ENCODE data around the gene C17orf114.

The C17orf114 gene

GRCh38 chr17:4839965-4840892, 38.1 kb upstream of the C17orf114 start:
- no peaks in the 10 kb centered on the region for H3K9me3 ChIP-seq (ENCODE audit: control insufficient read depth in 4 of 4, low read length in 3 of 4)
- no peak overlapping the region for H3K4me3 ChIP-seq (ENCODE audit: low read depth in 1 of 3, low read length in 3 of 3)
- 90% methylated on average over 8 of the region's 8 CpGs for WGBS
- peaks cover 6 to 21% (median 11%) of the 10 kb centered on the region in 4 donors for H3K4me1 ChIP-seq (ENCODE audit: control insufficient read depth in 4 of 4, insufficient read depth in 4 of 4, low read length in 3 of 4)
- no peak for TF ChIP-seq TAF1 (conservative IDR thresholded peaks at IDR 0.05)
- TF ChIP-seq YY1 (IDR thresholded peaks at IDR 0.05) = no peak
- TF ChIP-seq RAD21 (IDR thresholded peaks at IDR 0.05) = no peak
- TF ChIP-seq ATF3 (IDR thresholded peaks at IDR 0.05) = no peak
- no peak for TF ChIP-seq EGR1 (IDR thresholded peaks at IDR 0.05; ENCODE audit: low read depth in 2 of 2)
- TF ChIP-seq HNF4A (conservative IDR thresholded peaks at IDR 0.05) = no peak
- TF ChIP-seq HNF4G (IDR thresholded peaks at IDR 0.05) = no peak
- TF ChIP-seq CTCF (IDR thresholded peaks at IDR 0.05; ENCODE audit: low read depth, low read length, missing input control) = no peak
- TF ChIP-seq ZBTB33 (IDR thresholded peaks at IDR 0.05) = no peak
- no peak for TF ChIP-seq JUND (IDR thresholded peaks at IDR 0.05)
- TF ChIP-seq NR2F2 (IDR thresholded peaks at IDR 0.05) = no peak
- no peak for TF ChIP-seq GABPA (IDR thresholded peaks at IDR 0.05 in 1 of 2, conservative IDR thresholded peaks at IDR 0.05 in 1 of 2)
- no peak overlapping the region for H3K9ac ChIP-seq (ENCODE audit: low read depth in 1 of 2, low read length in 2 of 2)
- no peaks in the 10 kb centered on the region for H3K36me3 ChIP-seq (ENCODE audit: control insufficient read depth in 4 of 4, insufficient read depth in 3 of 4, low read depth in 1 of 4, low read length in 3 of 4)
- no peak for DNase-seq (ENCODE audit: low spot score)
- no peaks in the 10 kb centered on the region for H3K27me3 ChIP-seq (ENCODE audit: control insufficient read depth in 4 of 4, insufficient read depth in 4 of 4, low read length in 3 of 4)
- no peak overlapping the region for H3K27ac ChIP-seq (ENCODE audit: low read depth in 1 of 2, low read length in 2 of 2)

- H3K27me3 ChIP-seq (ENCODE audit: control insufficient read depth in 4 of 4, insufficient read depth in 4 of 4, low read length in 3 of 4) = no peaks in the 10 kb centered on the region
- DNase-seq (ENCODE audit: low spot score) = no peak
- no peak overlapping the region for H3K9ac ChIP-seq (ENCODE audit: low read depth in 1 of 2, low read length in 2 of 2)
- H3K36me3 ChIP-seq (ENCODE audit: control insufficient read depth in 4 of 4, insufficient read depth in 3 of 4, low read depth in 1 of 4, low read length in 3 of 4) = no peaks in the 10 kb centered on the region
- peaks cover 9 to 31% (median 21%) of the 10 kb centered on the region in 4 donors for H3K4me1 ChIP-seq (ENCODE audit: control insufficient read depth in 4 of 4, insufficient read depth in 4 of 4, low read length in 3 of 4)
- no peaks in the 10 kb centered on the region for H3K9me3 ChIP-seq (ENCODE audit: control insufficient read depth in 4 of 4, low read length in 3 of 4)
- H3K4me3 ChIP-seq (ENCODE audit: low read depth in 1 of 3, low read length in 3 of 3) = no peak overlapping the region
- H3K27ac ChIP-seq (ENCODE audit: low read depth in 1 of 2, low read length in 2 of 2) = no peak overlapping the region
- WGBS = 92% methylated on average over 8 of the region's 8 CpGs
- TF ChIP-seq RXRA (IDR thresholded peaks at IDR 0.05) = no peak
- TF ChIP-seq MAX (IDR thresholded peaks at IDR 0.05) = no peak
- TF ChIP-seq JUND (IDR thresholded peaks at IDR 0.05) = no peak
- TF ChIP-seq ATF3 (IDR thresholded peaks at IDR 0.05) = no peak
- TF ChIP-seq FOXA2 (IDR thresholded peaks at IDR 0.05) = no peak
- TF ChIP-seq GABPA (IDR thresholded peaks at IDR 0.05 in 1 of 2, conservative IDR thresholded peaks at IDR 0.05 in 1 of 2) = no peak
- TF ChIP-seq ZBTB33 (IDR thresholded peaks at IDR 0.05) = no peak
- no peak for TF ChIP-seq HNF4A (conservative IDR thresholded peaks at IDR 0.05)
- TF ChIP-seq SP1 (IDR thresholded peaks at IDR 0.05) = no peak
- TF ChIP-seq YY1 (IDR thresholded peaks at IDR 0.05) = no peak
- no peak for TF ChIP-seq REST (IDR thresholded peaks at IDR 0.05)
- TF ChIP-seq EGR1 (IDR thresholded peaks at IDR 0.05; ENCODE audit: low read depth in 2 of 2) = no peak
- TF ChIP-seq NR2F2 (IDR thresholded peaks at IDR 0.05) = no peak
- no peak for TF ChIP-seq FOXA1 (IDR thresholded peaks at IDR 0.05)
- no peak for TF ChIP-seq HNF4G (IDR thresholded peaks at IDR 0.05)
Observed at GRCh38 chr17:4839221-4839620, 37.1 kb upstream of the C17orf114 start.
